ENCODE results near the gene SPATA3. TPM values are rescaled to one million over a fixed set of nuclear protein-coding genes. Genes with fewer than 3 reads are reported as not detected.

SPATA3 gene
- total and polyA plus RNA-seq, 2 donors, result not detected

DNA sequence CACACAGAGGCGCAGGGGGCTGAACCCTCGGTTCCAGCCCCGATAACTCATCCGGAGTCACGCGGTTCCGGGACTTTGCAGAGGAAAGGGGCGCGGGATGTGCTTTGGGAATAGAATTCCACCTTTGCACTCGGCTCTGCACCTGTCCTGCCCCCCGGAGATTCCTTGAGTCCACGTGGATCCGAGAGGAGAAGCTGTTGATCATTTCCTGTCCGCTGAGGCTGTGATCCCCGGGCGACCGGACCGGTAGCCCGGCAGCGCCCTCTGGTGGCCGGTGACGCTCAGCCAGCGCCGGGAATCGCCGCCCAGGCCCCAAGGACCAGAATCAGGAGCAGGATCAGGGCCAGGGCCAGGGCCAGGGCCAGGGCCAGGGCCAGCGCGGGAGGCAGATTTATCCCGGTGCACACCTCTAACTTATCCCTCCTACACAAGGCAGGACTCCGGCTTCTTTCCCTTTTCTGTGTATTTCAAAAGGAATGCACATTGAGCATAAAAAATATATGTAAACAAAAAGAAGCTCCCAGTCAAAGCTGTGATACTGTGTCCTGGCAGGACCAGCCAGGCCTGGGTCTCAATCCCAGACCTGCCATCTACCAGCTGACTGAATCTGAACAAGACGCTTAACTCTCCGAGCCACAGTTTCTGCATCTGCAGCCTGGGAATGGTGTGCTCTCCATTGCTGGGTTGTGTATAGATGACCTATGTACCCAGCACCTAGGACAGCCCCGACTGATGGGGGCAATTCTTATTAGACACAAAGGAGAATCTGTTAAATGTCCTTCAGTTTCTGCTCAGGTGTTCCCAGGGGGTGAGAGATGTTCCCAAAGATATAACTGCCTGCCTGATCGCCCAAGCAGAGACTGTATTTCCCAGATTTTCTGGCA is 8.5 kb upstream of the SPATA3 start:
- 15% methylated on average over 34 of the region's 34 CpGs for WGBS
- Histone ChIP-seq H3K4me1 (ENCODE audit: control insufficient read depth in 2 of 2, insufficient read depth in 2 of 2, low read length in 2 of 2) (peaks cover 0 to 17% of the 10 kb centered on the region in 2 donors), H3K4me3 (ENCODE audit: low read length in 2 of 2) (peak overlapping the region; percentile 37 to 44), H3K36me3 (ENCODE audit: control insufficient read depth in 2 of 2, insufficient read depth in 2 of 2, low read length in 1 of 2) (no peaks in the 10 kb centered on the region), H3K27me3 (ENCODE audit: control insufficient read depth in 2 of 2, insufficient read depth in 1 of 2, low read length in 1 of 2) (peaks cover 23 to 42% of the 10 kb centered on the region in 2 donors), H3K27ac (ENCODE audit: low read depth in 1 of 2, low read length in 1 of 2) (no peak overlapping the region), H3K9me3 (ENCODE audit: control insufficient read depth in 2 of 2, insufficient read depth in 1 of 2, low read length in 1 of 2) (peaks cover 0 to 7% of the 10 kb centered on the region in 2 donors)
- peak in 8 of 9 donors; percentile 18 to 78 (median 56) for DNase-seq (ENCODE audit: low read depth in 6 of 9, low spot score in 9 of 9)

DNA sequence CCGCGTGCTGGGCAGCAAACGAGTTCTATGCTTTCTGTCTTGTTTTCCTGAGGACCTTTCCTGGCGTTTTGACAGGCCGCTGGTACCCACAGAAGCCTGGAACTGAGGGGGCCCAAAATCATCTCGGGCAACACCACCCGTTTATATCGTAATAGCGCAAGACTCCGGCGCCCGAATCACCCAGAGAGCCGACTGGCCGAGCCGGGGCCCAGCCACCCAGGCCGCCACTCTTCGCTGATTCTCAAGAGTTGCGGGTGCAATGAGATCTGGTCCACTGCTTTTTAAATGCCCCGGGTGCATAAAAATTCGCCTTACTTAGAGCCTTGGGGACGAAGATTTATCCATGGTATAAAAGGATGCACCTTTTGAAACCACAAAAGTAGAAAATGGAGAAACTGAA is 6.2 kb upstream of the SPATA3 start:
- DNase-seq (ENCODE audit: low read depth in 6 of 9, low spot score in 9 of 9), result no peak
- no peaks in the 10 kb centered on the region for H3K36me3 ChIP-seq (ENCODE audit: control insufficient read depth in 2 of 2, insufficient read depth in 2 of 2, low read length in 1 of 2)
- 96% methylated on average over 21 of the region's 21 CpGs for WGBS
- peaks cover 0 to 11% of the 10 kb centered on the region in 2 donors for H3K4me1 ChIP-seq (ENCODE audit: control insufficient read depth in 2 of 2, insufficient read depth in 2 of 2, low read length in 2 of 2)
- H3K9me3 ChIP-seq (ENCODE audit: control insufficient read depth in 2 of 2, insufficient read depth in 1 of 2, low read length in 1 of 2), result peaks cover 0 to 7% of the 10 kb centered on the region in 2 donors
- H3K4me3 ChIP-seq (ENCODE audit: low read length in 2 of 2), result no peak overlapping the region
- peaks cover 23 to 57% of the 10 kb centered on the region in 2 donors for H3K27me3 ChIP-seq (ENCODE audit: control insufficient read depth in 2 of 2, insufficient read depth in 1 of 2, low read length in 1 of 2)
- H3K27ac ChIP-seq (ENCODE audit: low read depth in 1 of 2, low read length in 1 of 2), result no peak overlapping the region

DNA sequence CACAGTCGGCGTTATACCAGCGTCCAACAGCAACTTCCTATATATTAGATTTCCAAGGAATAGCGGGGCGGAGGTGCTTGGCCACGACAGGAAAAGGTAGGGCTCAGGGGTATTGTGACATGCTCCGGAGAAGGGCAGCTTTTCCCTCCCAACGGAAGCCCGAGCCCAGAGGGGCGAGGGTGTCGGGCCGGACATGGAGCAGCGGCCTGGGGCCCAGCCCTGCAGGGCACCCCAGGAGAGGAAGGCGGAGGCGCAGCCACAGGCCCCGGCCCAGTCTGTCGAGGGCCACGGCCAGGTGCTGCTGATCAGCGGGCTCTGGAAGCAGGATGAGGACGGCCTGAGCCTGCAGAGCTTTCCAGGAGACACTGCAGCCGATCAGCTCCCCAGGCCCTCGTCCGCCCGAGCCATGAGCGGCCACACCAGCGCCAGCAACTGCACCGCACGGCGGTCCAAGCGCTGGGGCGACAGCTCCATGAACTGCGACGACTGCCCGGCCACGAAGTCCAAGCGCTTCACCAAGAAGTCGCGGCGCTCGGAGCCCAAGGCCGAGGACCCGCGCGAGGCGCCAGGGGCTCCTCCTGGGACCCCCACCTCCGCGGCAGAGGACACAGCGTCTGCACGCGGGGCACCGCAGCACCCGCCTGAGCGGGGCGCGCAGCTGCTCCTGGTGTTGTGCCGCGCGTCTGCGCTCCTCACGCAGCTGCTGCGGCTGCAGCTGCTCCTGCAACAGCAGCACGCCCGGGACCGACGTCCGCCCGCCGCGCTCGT is 5.6 kb upstream of the SPATA3 start:
- 63% methylated on average over 70 of the region's 70 CpGs for WGBS

DNA sequence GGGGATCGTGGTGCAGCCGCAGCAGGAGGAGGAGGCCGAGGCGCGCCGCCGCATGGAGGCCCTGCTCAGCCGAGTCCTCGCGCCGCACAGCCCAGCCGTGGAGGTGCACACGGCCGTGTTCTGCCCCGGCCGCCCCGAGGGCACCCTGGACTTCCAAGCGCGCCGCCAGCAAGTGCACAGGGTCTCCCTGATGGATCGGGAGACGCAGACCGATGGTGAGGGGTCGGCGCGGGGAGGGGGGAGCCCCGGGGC is 5.1 kb upstream of the SPATA3 start:
- DNase-seq (ENCODE audit: low read depth in 6 of 9, low spot score in 9 of 9), result no peak
- H3K27me3 ChIP-seq (ENCODE audit: control insufficient read depth in 2 of 2, insufficient read depth in 1 of 2, low read length in 1 of 2), result peaks cover 23 to 60% of the 10 kb centered on the region in 2 donors
- peaks cover 0 to 7% of the 10 kb centered on the region in 2 donors for H3K9me3 ChIP-seq (ENCODE audit: control insufficient read depth in 2 of 2, insufficient read depth in 1 of 2, low read length in 1 of 2)
- no peaks in the 10 kb centered on the region for H3K36me3 ChIP-seq (ENCODE audit: control insufficient read depth in 2 of 2, insufficient read depth in 2 of 2, low read length in 1 of 2)
- H3K4me3 ChIP-seq (ENCODE audit: low read length in 2 of 2), result no peak overlapping the region
- 64% methylated on average over 27 of the region's 27 CpGs for WGBS
- H3K27ac ChIP-seq (ENCODE audit: low read depth in 1 of 2, low read length in 1 of 2), result no peak overlapping the region
- peaks cover 0 to 8% of the 10 kb centered on the region in 2 donors for H3K4me1 ChIP-seq (ENCODE audit: control insufficient read depth in 2 of 2, insufficient read depth in 2 of 2, low read length in 2 of 2)

More for the DNA sequence above, 5.6 kb upstream of the SPATA3 start:
- H3K27me3 ChIP-seq (ENCODE audit: control insufficient read depth in 2 of 2, insufficient read depth in 1 of 2, low read length in 1 of 2), result peaks cover 23 to 57% of the 10 kb centered on the region in 2 donors
- peaks cover 0 to 7% of the 10 kb centered on the region in 2 donors for H3K9me3 ChIP-seq (ENCODE audit: control insufficient read depth in 2 of 2, insufficient read depth in 1 of 2, low read length in 1 of 2)
- peaks cover 0 to 8% of the 10 kb centered on the region in 2 donors for H3K4me1 ChIP-seq (ENCODE audit: control insufficient read depth in 2 of 2, insufficient read depth in 2 of 2, low read length in 2 of 2)
- H3K36me3 ChIP-seq (ENCODE audit: control insufficient read depth in 2 of 2, insufficient read depth in 2 of 2, low read length in 1 of 2), result no peaks in the 10 kb centered on the region
- no peak overlapping the region for H3K4me3 ChIP-seq (ENCODE audit: low read length in 2 of 2)
- H3K27ac ChIP-seq (ENCODE audit: low read depth in 1 of 2, low read length in 1 of 2), result no peak overlapping the region
- DNase-seq (ENCODE audit: low read depth in 6 of 9, low spot score in 9 of 9), result no peak

DNA sequence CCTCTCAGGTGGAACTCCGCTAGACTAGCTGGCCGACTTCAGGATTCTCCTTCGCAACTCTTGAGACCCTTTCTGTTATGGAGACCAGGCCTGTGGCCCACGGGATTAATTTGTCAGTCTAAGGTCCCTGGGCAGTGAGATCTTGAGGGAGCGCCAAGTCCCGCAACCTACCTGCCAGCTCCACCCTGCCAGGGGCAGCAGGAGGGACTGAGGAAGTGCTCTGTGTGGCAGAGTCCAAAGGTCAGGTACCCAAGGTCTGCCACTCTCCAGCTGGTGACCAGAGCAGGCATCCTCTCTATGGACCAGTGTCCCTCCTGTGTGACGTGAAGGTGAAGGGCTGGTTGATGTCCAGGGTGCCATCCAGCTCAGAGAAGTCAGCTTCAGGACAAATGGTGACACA is 4.3 kb upstream of the SPATA3 start:
- H3K9me3 ChIP-seq (ENCODE audit: control insufficient read depth in 2 of 2, insufficient read depth in 1 of 2, low read length in 1 of 2), result peaks cover 0 to 7% of the 10 kb centered on the region in 2 donors
- no peak overlapping the region for H3K27ac ChIP-seq (ENCODE audit: low read depth in 1 of 2, low read length in 1 of 2)
- peaks cover 23 to 65% of the 10 kb centered on the region in 2 donors for H3K27me3 ChIP-seq (ENCODE audit: control insufficient read depth in 2 of 2, insufficient read depth in 1 of 2, low read length in 1 of 2)
- DNase-seq (ENCODE audit: low read depth in 6 of 9, low spot score in 9 of 9), result no peak
- H3K4me1 ChIP-seq (ENCODE audit: control insufficient read depth in 2 of 2, insufficient read depth in 2 of 2, low read length in 2 of 2), result peaks cover 0 to 6% of the 10 kb centered on the region in 2 donors
- H3K4me3 ChIP-seq (ENCODE audit: low read length in 2 of 2), result no peak overlapping the region
- H3K36me3 ChIP-seq (ENCODE audit: control insufficient read depth in 2 of 2, insufficient read depth in 2 of 2, low read length in 1 of 2), result no peaks in the 10 kb centered on the region
- WGBS, result 94% methylated on average over 7 of the region's 7 CpGs

DNA sequence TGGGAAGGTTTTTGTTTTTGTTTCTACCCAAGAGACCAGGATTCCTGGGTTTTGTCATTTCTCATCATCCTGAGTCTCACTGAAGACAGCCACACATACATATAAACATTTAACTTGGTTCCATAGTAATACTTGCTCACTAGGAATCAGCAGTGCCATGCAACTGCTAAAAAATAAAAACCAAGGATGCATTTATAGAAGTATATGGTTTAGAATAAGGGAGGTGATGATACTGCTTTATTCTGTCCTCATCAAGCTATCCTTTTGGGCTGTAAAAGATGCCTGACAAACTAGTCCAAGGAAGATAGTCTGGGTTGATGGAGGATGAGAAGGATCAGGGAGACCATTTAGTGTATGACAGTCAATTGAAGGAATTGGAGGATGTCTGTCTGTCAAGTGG is 740 bp downstream of the SPATA3 start:
- no peak for DNase-seq (ENCODE audit: low read depth in 6 of 9, low spot score in 9 of 9)
- no peaks in the 10 kb centered on the region for H3K36me3 ChIP-seq (ENCODE audit: control insufficient read depth in 2 of 2, insufficient read depth in 2 of 2, low read length in 1 of 2)
- H3K27ac ChIP-seq (ENCODE audit: low read depth in 1 of 2, low read length in 1 of 2), result no peak overlapping the region
- no peaks in the 10 kb centered on the region for H3K9me3 ChIP-seq (ENCODE audit: control insufficient read depth in 2 of 2, insufficient read depth in 1 of 2, low read length in 1 of 2)
- H3K4me1 ChIP-seq (ENCODE audit: control insufficient read depth in 2 of 2, insufficient read depth in 2 of 2, low read length in 2 of 2), result no peaks in the 10 kb centered on the region
- peaks cover 5 to 64% of the 10 kb centered on the region in 2 donors for H3K27me3 ChIP-seq (ENCODE audit: control insufficient read depth in 2 of 2, insufficient read depth in 1 of 2, low read length in 1 of 2)
- no peak overlapping the region for H3K4me3 ChIP-seq (ENCODE audit: low read length in 2 of 2)

DNA sequence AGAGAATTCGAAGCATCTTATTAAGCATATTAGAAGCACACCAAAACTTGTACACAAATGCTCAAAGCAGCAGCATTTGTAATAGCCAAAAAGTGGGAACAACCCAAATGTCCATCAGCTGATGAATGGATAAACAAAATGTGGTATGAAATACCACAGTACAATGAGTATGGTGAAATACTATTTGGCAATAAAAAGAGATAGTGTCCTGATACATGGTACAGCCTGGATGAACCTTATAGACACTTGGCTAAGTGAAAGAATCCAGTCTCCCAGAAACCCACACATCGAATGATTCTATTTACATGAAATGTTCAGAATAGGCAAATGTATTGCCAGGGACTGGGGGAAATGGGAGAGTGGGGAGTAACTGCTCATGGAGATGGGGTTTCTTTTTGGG is 3.0 kb downstream of the SPATA3 start:
- no peak overlapping the region for H3K27ac ChIP-seq (ENCODE audit: low read depth in 1 of 2, low read length in 1 of 2)
- no peak overlapping the region for H3K4me3 ChIP-seq (ENCODE audit: low read length in 2 of 2)
- no peak for DNase-seq (ENCODE audit: low read depth in 6 of 9, low spot score in 9 of 9)
- H3K27me3 ChIP-seq (ENCODE audit: control insufficient read depth in 2 of 2, insufficient read depth in 1 of 2, low read length in 1 of 2), result peaks cover 5 to 54% of the 10 kb centered on the region in 2 donors
- no peaks in the 10 kb centered on the region for H3K36me3 ChIP-seq (ENCODE audit: control insufficient read depth in 2 of 2, insufficient read depth in 2 of 2, low read length in 1 of 2)
- no peaks in the 10 kb centered on the region for H3K4me1 ChIP-seq (ENCODE audit: control insufficient read depth in 2 of 2, insufficient read depth in 2 of 2, low read length in 2 of 2)
- 94% methylated on average over 2 of the region's 2 CpGs for WGBS
- no peaks in the 10 kb centered on the region for H3K9me3 ChIP-seq (ENCODE audit: control insufficient read depth in 2 of 2, insufficient read depth in 1 of 2, low read length in 1 of 2)

DNA sequence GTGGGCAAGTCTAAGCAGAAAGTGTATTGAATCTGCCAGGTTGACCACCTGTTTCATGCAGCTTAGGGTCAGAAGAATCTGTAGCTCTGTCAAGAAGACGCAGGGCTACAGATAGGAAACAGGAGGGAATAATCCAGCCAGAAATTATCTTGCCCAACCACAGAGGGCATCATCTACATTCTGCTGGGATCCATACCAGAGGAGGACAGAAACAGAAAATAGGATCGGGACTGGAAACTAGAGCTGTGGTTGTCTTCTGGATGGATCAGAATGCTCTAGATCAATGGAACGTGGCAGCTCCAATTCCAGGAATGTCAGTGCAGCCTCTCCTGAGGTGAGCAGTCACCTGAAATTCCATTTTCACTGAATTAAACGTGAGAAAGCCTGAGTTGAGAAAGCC is 3.6 kb downstream of the SPATA3 start:
- H3K4me1 ChIP-seq (ENCODE audit: control insufficient read depth in 2 of 2, insufficient read depth in 2 of 2, low read length in 2 of 2), result no peaks in the 10 kb centered on the region
- H3K36me3 ChIP-seq (ENCODE audit: control insufficient read depth in 2 of 2, insufficient read depth in 2 of 2, low read length in 1 of 2), result no peaks in the 10 kb centered on the region
- no peak overlapping the region for H3K27ac ChIP-seq (ENCODE audit: low read depth in 1 of 2, low read length in 1 of 2)
- WGBS, result 76% methylated on average over 4 of the region's 4 CpGs
- H3K4me3 ChIP-seq (ENCODE audit: low read length in 2 of 2), result no peak overlapping the region
- no peak for DNase-seq (ENCODE audit: low read depth in 6 of 9, low spot score in 9 of 9)
- H3K9me3 ChIP-seq (ENCODE audit: control insufficient read depth in 2 of 2, insufficient read depth in 1 of 2, low read length in 1 of 2), result no peaks in the 10 kb centered on the region
- H3K27me3 ChIP-seq (ENCODE audit: control insufficient read depth in 2 of 2, insufficient read depth in 1 of 2, low read length in 1 of 2), result peaks cover 5 to 54% of the 10 kb centered on the region in 2 donors

DNA sequence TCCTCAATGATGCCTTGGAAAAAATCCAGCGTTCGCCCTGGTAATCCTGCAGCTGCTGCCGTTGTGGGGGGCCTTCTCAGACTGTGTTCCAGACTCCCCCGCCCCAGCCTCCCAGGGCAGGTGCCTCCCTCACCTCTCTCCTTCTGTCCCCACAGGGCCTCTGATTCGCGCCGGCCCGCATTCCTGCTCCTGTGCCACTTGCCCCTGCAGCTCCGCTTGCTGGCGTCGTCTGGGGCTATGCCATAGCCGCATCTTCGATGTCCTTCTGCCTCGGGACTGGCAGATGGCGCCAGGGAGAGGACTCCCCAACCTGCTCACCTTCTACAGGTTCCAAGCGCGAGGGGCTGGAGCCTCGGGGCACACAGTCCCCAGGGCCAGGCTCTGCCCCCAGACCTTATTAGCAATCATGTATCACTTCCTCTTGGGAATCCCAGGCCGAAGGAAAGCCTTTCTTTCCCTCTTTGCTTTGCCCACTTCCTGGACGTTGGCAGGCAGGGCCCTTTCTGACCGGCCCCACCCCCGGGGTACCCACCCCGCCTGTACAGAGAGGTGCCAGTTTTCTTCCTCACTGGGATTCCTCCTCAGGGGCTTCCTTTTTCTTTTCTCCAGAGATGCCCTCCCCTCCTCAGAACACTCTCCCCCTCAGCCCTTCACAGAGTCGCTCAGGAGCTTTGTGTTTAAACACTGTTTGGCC is 4.4 kb downstream of the SPATA3 start:
- WGBS, result 61% methylated on average over 24 of the region's 24 CpGs
- no peak overlapping the region for H3K4me3 ChIP-seq (ENCODE audit: low read length in 2 of 2)
- no peak overlapping the region for H3K27ac ChIP-seq (ENCODE audit: low read depth in 1 of 2, low read length in 1 of 2)
- no peak for DNase-seq (ENCODE audit: low read depth in 6 of 9, low spot score in 9 of 9)
- H3K27me3 ChIP-seq (ENCODE audit: control insufficient read depth in 2 of 2, insufficient read depth in 1 of 2, low read length in 1 of 2), result peaks cover 5 to 53% of the 10 kb centered on the region in 2 donors
- H3K9me3 ChIP-seq (ENCODE audit: control insufficient read depth in 2 of 2, insufficient read depth in 1 of 2, low read length in 1 of 2), result no peaks in the 10 kb centered on the region
- H3K36me3 ChIP-seq (ENCODE audit: control insufficient read depth in 2 of 2, insufficient read depth in 2 of 2, low read length in 1 of 2), result no peaks in the 10 kb centered on the region
- no peaks in the 10 kb centered on the region for H3K4me1 ChIP-seq (ENCODE audit: control insufficient read depth in 2 of 2, insufficient read depth in 2 of 2, low read length in 2 of 2)

Measured in thymus (tissue), 11 donors.